ENCODE results near the gene BPI.
"Not testable (repeated sequence)": the region's sequence is repeated elsewhere in the genome, so short reads cannot be mapped to it uniquely, and the experiment has no call there.

BPI gene

DNA sequence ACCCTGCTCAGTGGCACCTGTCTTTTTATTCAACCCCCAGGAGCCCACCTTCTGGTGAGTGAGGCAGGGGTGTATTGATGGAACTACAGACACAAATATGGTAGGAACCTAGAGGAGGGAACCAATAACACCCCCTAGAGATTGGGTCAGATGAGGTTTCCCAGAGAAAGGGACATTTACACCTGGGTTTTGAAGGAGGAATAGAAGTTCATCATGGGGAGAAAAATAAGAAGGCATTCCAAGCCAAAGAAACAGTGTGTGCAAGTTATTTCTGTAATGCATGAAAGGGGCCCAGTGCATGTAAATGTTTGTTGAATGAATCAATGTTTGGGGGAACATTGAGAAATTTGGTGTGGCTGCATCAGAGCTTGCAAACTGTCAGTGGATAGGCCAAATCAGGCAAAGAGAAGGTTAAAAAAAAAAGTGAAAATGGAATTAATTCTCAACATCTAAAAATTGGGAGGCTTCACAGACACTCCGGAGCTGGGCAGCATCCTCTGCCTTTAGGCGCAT lies 32.3 kb upstream of the BPI start:
- Mint-ChIP-seq H3K27me3 (peaks cover 27% of the 10 kb centered on the region), H3K9me3 (no peaks in the 10 kb centered on the region), H3K27ac (no peak overlapping the region), H3K4me1 (no peaks in the 10 kb centered on the region), H3K4me3 (no peak overlapping the region)
- ATAC-seq: no peak
- DNase-seq: no peak

DNA sequence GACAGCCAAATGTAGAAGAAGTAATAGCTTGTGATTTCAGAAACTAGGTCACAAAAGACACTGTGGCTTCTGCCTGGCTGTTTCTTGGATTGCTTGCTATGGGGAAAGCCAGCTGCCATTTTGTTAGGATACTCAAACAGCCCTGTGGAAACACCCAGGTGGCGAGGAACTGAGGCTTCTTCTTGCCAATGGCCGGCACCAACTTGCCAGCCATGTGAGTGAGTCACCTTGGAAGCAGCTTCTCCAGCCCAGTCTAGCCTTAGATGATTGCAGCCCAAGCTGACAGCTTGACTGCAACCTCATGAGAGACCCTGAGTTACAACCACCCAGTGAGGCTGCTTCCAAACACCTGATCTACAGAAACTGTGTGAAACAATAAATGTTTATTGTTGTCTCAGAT lies 31.6 kb upstream of the BPI start:
- ATAC-seq: no peak
- H3K9me3 Mint-ChIP-seq: no peaks in the 10 kb centered on the region
- DNase-seq: no peak
- no peak overlapping the region for H3K4me3 Mint-ChIP-seq
- peaks cover 25% of the 10 kb centered on the region for H3K27me3 Mint-ChIP-seq
- peak overlapping the region in 1 of 2 donors; percentile 2 for H3K27ac Mint-ChIP-seq
- H3K4me1 Mint-ChIP-seq: no peaks in the 10 kb centered on the region

DNA sequence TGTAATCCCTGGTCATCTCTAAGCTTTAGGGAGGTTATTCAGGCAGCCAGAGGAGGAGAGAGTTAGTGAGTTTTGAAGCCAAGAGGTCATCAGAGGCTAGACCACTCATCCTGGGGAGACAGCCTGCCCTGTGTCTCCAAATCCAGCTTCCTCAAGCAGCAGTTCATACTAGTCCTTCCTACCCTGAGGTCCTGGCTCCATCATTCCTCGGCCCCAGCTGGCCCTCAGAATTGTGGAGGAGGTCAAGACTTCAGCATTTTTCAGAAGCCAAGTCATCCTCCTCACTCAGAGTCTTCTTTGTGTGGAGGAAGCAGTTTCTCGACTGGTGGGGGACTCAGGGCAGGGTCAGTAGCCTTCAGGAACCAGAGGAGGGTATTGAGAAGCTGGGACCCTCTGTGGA lies 31.0 kb upstream of the BPI start:
- Mint-ChIP-seq H3K9me3 (no peaks in the 10 kb centered on the region), H3K27me3 (peaks cover 28% of the 10 kb centered on the region), H3K4me3 (no peak overlapping the region), H3K27ac (peak overlapping the region in 1 of 2 donors; percentile 2), H3K4me1 (no peaks in the 10 kb centered on the region)
- DNase-seq (no peak), ATAC-seq (no peak)

DNA sequence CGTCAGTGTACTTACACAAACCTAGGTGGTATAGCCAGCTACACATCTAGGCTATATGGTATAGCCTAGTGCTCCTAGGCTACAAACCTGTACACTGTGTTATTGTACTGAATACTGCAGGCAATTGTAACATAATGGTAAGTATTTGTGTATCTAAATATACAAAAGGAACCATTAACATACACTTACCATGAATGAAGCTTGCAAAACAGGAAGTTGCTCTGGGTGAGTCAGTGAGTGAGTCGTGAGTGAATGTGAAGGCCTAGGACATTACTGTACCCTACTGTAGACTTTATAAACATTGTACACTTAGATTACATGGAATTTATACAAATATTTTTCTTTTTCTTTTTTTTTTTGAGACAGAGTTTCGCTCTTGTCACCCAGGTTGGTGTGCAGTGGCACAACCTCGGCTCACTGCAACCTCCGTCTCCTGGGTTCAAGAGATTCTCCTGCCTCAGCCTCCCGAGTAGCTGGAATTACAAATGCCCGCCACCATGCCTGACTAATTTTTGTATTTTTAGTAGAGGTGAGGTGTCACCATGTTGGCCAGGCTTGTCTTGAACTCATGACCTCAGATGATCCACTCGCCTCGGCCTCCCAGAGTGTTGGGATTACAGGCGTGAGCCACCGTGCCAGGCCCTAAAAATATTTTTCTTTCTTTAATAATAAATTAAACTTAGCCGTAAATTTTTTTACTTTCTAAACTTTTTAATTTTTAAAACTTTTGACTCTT lies 28.0 kb upstream of the BPI start:
- no peak overlapping the region for H3K27ac Mint-ChIP-seq
- no peak overlapping the region for H3K4me3 Mint-ChIP-seq
- ATAC-seq: no peak
- DNase-seq: no peak
- H3K9me3 Mint-ChIP-seq: no peaks in the 10 kb centered on the region
- H3K4me1 Mint-ChIP-seq: no peaks in the 10 kb centered on the region
- H3K27me3 Mint-ChIP-seq: peaks cover 12% of the 10 kb centered on the region

DNA sequence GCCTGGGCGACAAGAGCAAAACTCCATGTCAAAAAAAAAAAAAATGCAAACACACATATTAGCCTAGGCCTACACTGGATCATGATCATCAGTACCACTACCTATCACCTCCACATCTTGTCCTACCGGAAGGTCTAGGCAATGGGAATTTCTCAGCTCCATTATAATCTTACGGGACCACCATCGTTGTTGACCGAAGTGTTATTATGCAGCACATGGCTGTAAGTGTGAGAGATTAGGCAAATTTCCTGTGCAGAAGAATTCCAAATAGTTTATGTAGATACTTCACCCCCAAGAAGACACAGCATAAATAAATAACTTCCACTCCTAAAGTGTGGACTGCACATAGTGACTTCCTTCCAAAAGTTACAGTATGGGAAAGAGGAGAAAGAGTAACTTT lies 26.7 kb upstream of the BPI start:
- Mint-ChIP-seq H3K4me3 (no peak overlapping the region), H3K9me3 (no peaks in the 10 kb centered on the region), H3K4me1 (no peaks in the 10 kb centered on the region), H3K27me3 (peaks cover 8% of the 10 kb centered on the region), H3K27ac (no peak overlapping the region)
- DNase-seq (no peak), ATAC-seq (no peak)

DNA sequence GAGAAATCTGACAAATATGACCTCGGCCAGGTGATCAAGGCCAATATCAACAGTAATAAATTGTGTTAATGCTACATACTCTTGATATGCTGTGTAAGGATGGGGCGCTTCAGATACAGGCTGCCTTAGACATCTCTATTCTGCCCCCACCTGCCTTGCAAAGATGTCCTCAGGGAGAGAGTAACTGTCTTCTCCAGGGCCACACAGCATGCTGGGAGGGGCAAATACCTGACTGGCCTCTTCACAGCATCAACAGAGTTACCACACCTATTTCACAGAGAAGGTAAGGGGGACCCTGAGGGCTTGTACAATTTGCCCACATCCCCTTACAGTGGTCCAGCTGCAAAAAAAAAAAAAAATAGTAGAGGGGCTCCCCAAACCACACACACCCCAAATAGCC lies 26.3 kb upstream of the BPI start:
- Mint-ChIP-seq H3K4me1 (no peaks in the 10 kb centered on the region), H3K27ac (no peak overlapping the region), H3K4me3 (no peak overlapping the region), H3K27me3 (peaks cover 8% of the 10 kb centered on the region), H3K9me3 (no peaks in the 10 kb centered on the region)
- ATAC-seq (no peak), DNase-seq (no peak)

DNA sequence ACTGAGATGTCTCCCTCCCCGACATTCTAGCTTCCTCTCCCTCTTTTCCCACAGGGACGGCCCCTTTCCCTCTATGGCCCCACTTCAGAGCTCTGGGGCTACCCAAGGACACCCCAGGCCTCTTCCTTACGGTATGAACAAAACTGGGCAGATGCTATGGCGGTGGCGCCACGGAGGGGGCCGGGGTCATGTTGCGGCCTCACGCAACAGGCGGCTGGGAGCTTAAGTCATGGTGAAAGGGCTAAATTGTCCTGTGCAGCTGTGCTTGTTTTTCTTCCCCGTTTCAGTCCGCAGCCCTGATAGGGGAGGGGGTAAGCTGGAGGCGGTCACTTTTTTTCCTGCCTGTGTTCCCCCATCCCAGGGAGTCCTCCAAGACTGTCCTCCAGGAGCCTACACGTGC lies 25.8 kb upstream of the BPI start:
- Mint-ChIP-seq H3K27me3 (peaks cover 9% of the 10 kb centered on the region), H3K4me1 (no peaks in the 10 kb centered on the region), H3K27ac (no peak overlapping the region), H3K4me3 (no peak overlapping the region), H3K9me3 (no peaks in the 10 kb centered on the region)
- no peak for ATAC-seq
- no peak for DNase-seq

DNA sequence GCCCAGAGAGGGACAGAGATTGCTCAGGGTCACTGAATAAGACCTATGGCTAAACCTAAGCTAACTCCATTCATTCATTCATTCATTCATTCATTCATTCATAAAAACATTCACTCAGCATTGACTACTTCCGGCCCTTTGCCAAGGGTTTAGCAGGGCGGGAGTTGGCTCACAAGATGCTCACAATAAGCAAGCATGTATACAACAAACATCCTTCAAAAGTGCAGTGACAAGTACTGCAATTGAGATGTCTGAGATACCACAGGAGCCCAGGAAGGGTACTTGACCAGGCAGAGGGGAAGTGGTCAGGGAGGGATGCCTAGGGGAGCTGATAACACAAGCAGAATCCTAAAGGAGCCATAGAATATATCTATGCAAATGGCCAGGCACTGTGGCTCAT lies 25.2 kb upstream of the BPI start:
- Mint-ChIP-seq H3K9me3 (no peaks in the 10 kb centered on the region), H3K4me3 (no peak overlapping the region), H3K27me3 (peaks cover 16% of the 10 kb centered on the region), H3K27ac (no peak overlapping the region), H3K4me1 (no peaks in the 10 kb centered on the region)
- no peak for ATAC-seq
- no peak for DNase-seq

DNA sequence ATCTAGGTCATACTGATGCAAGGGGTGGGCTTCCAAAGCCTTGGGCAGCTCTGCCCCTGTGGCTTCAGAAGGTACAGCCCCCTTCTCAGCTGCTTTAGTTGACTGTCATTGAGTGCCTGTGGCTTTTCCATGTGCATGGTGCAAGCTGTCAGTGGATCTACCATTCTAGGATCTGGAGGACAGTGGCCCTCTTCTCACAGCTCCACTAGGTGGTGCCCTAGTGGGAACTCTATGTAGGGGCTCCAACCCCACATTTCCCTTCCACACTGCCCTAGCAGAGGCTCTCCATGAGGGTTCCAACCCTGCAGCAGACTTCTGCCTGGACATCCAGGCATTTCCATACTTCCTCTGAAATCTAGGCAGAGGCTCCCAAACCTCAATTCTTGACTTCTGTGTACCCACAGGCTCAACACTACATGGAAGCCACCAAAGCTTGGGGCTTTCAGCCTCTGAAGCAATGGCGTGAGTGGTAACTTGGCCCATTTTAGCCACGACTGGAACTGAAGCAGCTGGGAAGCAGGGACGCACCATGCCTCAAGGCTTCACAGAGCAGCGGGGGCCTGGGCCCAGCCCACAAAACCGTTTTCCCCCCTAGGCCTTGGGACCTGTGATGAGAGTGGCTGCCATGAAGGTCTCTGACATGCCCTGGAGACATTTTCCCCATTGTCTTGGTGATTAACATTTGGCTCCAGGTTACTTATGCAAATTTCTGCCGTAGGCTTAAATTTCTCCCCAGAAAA lies 22.6 kb upstream of the BPI start:
- DNase-seq, H3K27ac Mint-ChIP-seq, ATAC-seq, H3K9me3 Mint-ChIP-seq, H3K4me3 Mint-ChIP-seq, H3K4me1 Mint-ChIP-seq: not testable (repeated sequence)
- peaks cover 17% of the 10 kb centered on the region for H3K27me3 Mint-ChIP-seq

DNA sequence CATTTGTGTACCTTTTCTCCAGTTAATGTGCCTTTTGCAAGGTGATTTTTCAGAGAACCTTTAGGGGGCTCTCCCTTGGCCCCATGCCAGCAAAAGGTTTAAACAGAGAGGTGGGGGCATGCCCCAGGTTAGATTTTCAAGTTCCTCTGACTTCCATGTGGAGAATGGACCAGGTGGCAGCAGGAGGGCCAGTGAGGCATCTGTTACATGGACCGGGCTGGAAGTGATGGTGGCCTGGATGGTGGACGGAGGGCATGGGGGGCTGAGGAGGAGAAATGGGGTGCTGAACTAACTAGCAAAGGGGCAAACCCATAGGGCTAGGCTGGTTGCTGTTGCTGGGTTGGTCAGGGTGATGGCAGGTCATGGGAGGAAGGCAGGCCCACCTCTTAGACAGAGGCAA lies 20.7 kb upstream of the BPI start:
- no peak for ATAC-seq
- H3K27me3 Mint-ChIP-seq: peaks cover 11% of the 10 kb centered on the region
- no peak overlapping the region for H3K4me3 Mint-ChIP-seq

DNA sequence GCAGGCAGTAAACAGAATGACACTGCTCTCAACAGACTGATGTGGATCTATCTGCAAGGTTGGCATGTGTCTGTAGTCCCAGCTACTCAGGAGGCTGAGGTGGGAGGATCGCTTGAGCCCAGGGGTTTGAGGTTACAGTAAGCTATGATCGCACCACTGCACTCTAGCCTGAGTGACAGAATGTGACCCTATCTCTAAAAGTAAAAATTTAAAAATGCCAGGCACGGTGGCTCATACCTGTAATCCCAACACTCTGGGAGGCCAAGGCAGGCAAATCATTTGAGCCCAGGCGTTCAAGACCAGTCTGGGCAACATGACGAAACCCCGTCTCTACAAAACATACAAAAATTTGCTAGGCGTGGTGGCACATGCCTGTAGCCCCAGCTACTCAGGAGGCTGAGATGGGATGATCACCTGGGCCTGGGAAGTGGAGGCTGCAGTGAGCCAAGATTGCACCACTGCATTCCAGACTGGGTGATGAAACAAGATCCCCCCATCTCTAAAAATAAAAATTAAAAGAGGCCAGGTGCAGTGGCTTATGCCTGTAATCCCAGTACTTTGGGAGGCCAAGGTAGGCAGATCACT lies 19.8 kb upstream of the BPI start:
- peaks cover 16% of the 10 kb centered on the region for H3K27me3 Mint-ChIP-seq
- not testable (repeated sequence) for H3K4me1 Mint-ChIP-seq, H3K4me3 Mint-ChIP-seq, ATAC-seq, H3K9me3 Mint-ChIP-seq, DNase-seq, H3K27ac Mint-ChIP-seq

More for the DNA sequence above, 20.7 kb upstream of the BPI start:
- no peak for DNase-seq
- no peaks in the 10 kb centered on the region for H3K9me3 Mint-ChIP-seq
- no peaks in the 10 kb centered on the region for H3K4me1 Mint-ChIP-seq
- H3K27ac Mint-ChIP-seq: no peak overlapping the region

DNA sequence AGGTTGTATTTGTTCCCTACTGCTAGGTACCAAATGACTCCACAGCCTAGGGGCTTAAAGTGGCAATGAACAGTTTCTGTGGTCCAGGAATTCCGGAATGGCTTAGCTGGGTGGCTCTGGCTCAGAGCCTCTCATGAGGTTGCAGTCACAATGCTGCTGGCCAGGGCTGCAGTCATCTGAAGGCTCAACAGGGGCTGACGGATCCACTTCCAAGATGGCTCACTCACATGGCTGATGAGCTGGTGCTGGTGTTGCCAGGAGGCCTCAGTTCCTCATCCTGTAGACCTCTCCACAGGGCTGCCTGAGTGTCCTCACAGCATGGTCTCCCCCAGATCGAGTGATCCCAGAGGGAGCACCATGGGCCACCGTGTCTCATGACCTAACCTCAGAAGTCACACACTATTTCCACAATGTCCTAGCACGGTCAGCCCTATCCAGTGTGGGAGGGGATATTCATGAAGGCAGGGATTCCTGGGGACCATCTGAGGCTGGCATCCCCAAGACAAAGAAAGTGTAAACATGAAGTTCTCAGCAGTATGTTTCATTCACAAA lies 19.0 kb upstream of the BPI start:
- H3K27me3 Mint-ChIP-seq: peaks cover 17% of the 10 kb centered on the region
- no peaks in the 10 kb centered on the region for H3K9me3 Mint-ChIP-seq

DNA sequence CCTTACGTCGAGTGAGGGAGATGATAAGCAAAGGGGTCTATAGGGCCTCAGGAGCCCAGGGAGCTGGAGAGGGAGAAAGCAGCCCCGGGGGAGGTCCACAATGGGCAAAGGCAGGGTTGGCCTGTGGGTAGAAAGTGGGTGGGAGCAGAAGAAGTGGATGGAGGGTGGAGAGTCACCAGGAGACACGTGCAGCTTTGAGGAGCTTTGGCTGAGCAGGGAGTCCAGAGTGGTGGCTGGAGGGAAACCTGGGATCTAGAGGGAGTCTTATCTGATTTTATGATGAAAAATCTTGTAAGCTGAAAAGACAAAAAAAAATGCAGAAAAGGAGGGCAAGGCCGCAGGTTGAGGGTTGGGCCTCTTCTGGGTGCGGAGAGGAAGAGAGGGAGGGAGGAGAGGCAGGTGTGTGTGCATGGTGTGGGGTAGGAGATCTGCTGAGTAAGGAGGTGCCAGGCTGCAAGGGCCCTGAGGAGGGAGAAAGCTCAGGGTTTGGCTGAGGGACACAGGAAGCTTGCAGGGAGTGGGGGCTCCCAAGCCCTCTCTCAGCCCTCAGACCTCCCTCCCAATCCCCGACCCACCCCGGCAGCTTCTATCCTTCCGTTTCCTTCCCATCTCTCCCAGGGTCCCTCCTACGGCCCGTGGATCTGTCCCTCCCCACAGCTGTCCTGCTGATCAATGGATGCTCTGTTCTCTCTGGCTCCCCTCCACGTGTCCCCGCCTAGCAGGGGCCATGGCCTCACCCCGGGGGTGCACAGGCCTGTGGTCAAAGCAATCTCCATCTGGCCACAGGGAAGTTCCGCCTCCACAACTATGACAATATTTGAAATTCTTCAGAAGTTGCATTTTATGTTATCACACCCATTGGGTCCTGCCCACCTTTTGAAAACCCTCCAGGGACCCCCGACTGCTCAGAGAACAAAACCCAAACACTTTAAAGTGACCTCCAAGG lies 17.1 kb upstream of the BPI start:
- H3K4me1 Mint-ChIP-seq: no peaks in the 10 kb centered on the region
- ATAC-seq (no peak), DNase-seq (no peak)
- H3K27me3 Mint-ChIP-seq: peaks cover 27% of the 10 kb centered on the region
- no peak overlapping the region for H3K27ac Mint-ChIP-seq
- H3K4me3 Mint-ChIP-seq: no peak overlapping the region
- no peaks in the 10 kb centered on the region for H3K9me3 Mint-ChIP-seq

More for the DNA sequence above, 19.0 kb upstream of the BPI start:
- ATAC-seq (no peak), DNase-seq (no peak)
- H3K4me1 Mint-ChIP-seq: no peaks in the 10 kb centered on the region
- no peak overlapping the region for H3K4me3 Mint-ChIP-seq
- H3K27ac Mint-ChIP-seq: no peak overlapping the region

DNA sequence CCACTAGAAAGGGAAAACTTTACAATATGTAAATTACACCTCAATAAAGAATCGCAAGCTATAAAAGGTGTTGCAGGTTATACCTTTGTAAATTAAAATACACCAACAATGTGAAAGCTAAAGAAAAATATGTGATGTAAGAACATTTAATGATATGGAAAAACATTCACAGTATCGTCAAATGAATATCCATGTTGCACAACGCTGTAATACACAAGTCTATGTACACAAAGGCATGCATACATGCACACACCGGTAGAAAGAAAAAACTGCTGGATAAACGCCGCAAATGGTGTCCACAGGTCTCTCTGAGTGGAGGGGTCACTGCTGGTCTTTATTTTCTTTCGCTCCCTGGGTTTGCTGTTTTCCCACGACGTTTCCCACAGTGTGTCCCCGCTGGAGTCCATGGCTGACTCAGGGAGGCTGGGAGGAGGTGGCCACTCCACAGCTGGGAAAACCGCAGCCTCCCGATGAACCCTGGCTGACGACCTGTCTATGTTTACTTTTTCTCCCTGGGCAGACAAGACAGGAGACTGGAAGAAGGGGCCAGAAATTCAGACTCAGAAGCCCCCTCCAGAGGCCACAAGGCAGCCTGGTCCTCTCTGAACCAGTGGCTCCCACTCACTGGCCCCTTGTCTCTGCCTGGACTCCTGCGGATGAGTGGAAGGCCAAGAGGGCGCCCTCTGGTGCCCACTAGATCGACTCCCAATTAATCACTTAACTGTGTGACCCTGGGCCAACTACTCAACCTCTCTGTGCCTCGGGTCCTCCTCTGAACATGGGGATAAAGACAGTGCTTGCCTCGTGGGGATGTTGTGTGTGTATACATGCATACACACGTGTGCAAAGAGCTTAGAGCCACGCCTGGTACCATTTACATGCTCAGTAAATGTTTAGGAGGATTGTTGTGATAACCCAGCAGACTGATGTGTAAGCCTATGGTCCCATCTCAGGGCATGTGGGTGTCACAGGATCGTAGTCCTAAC lies 12.8 kb upstream of the BPI start:
- Mint-ChIP-seq H3K9me3 (no peaks in the 10 kb centered on the region), H3K4me1 (no peaks in the 10 kb centered on the region), H3K27me3 (peaks cover 58% of the 10 kb centered on the region), H3K4me3 (no peak overlapping the region), H3K27ac (no peak overlapping the region)
- DNase-seq: no peak
- ATAC-seq: no peak

Data from stimulated activated naive CD8-positive, alpha-beta T cell treated with anti-CD3 and anti-CD28 coated beads, Interleukin-15, amount 100 ng/mL, for 72 hours (primary cell).